H1 (cell line): ENCODE measurements around the gene SH3RF3. TPM values are rescaled to one million over a fixed set of nuclear protein-coding genes. Genes with fewer than 3 reads are reported as not detected.

Experiments
- BRCA1 ChIP-seq: IDR thresholded peaks from 2 replicates; pipeline ENCODE4 v1.6.1; 2012; ENCODE audit warnings: low read depth, low read length, improper control_type of control experiment
- CBX8 ChIP-seq: fragments of 300-800, 300-1000 bp; sonication (generic); IDR thresholded peaks from 2 replicates; pipeline ENCODE4 v1.7.1; 2016; ENCODE audit warnings: low read depth, low read length, borderline replicate concordance
- MAFK ChIP-seq: IDR thresholded peaks from 2 replicates; pipeline ENCODE4 v1.6.1; 2012; ENCODE audit warnings: low read depth, mild to moderate bottlenecking, improper control_type of control experiment, low read length
- TBP ChIP-seq: IDR thresholded peaks from 2 replicates; pipeline ENCODE4 v1.6.1; 2011; ENCODE audit warnings: low read depth, low read length, improper control_type of control experiment
- ZNF274 ChIP-seq: IDR thresholded peaks from 2 replicates; pipeline ENCODE4 v1.7.0; 2012; ENCODE audit warnings: low read length, borderline replicate concordance; ENCODE audit errors: extremely low read depth
- polyA plus RNA-seq, 7 experiments: library from polyadenylated mRNA; depleted of rRNA in 3 of 7; stranded (reverse) in 5 of 7; unstranded in 2 of 7; fragments of >200 nt in 5 of 7; fragments of 200-250 nt in 2 of 7; gene quantifications; 1 replicate in 5 of 7; 2 replicates in 1 of 7; 4 replicates in 1 of 7; pipeline versions ENCODE4 v1.2.1 to v1.2.3, GENCODE V29; 2011 to 2013; ENCODE audit warnings: missing spikeins in 2 of 7, mixed read lengths in 2 of 7
- total RNA-seq: library from RNA; stranded (reverse); fragmentation: NEBNext Ultra II Directional; extraction: Animal tissue kit (Norgen Biotek cat#: 25700); gene quantifications from 2 replicates; pipeline ENCODE4 v1.2.1, GENCODE V29; 2021

The SH3RF3 gene
- total and polyA plus RNA-seq, 2 of the 8 experiments (the other 6 are each of a cell fraction or from before 2014, with no cell fraction given) = 0.11 to 0.65 TPM

- no peak for TF ChIP-seq ZNF274
- no peak for TF ChIP-seq BRCA1
- TF ChIP-seq MAFK = no peak
- TF ChIP-seq TBP = no peak
- no peak for TF ChIP-seq CBX8
These were observed 42.9 kb upstream of the SH3RF3 start (continued) for GRCh38 chr2:109085912-109086742.
